GM20000 (cell line): ENCODE data around the gene AKT3.

Experiments
- DNase-seq: peaks from one replicate; pipeline ENCODE4 v3.0.0; 2012; ENCODE audit warnings: low spot score
- CTCF ChIP-seq: IDR thresholded peaks from 2 replicates; pipeline ENCODE4 v1.5.1; 2012; ENCODE audit warnings: mild to moderate bottlenecking, control low read depth; ENCODE audit errors: extremely low read depth, missing control alignments

The AKT3 gene

GRCh38 chr1:243490748-243491686 is 359.0 kb downstream of the AKT3 start:
- no peak for TF ChIP-seq CTCF
- no peak for DNase-seq

- DNase-seq, result no peak
- TF ChIP-seq CTCF, result no peak
Measured at GRCh38 chr1:243489681-243490546, 360.1 kb downstream of the AKT3 start.

GRCh38 chr1:243489158-243489527 is 360.9 kb downstream of the AKT3 start:
- no peak for DNase-seq
- no peak for TF ChIP-seq CTCF

GRCh38 chr1:243488459-243489157 is 361.4 kb downstream of the AKT3 start:
- no peak for TF ChIP-seq CTCF
- no peak for DNase-seq

- no peak for TF ChIP-seq CTCF
- DNase-seq, result no peak
Measured at GRCh38 chr1:243487649-243488227, 362.3 kb downstream of the AKT3 start.

- no peak for TF ChIP-seq CTCF
- DNase-seq, result no peak
Measured at GRCh38 chr1:243487036-243487648, 362.9 kb downstream of the AKT3 start.
